Activated CD8-positive, alpha-beta T cell treated with anti-CD3 and anti-CD28 coated beads for 36 hours (primary cell): ENCODE data around the gene ADARB1. TPM values are rescaled to one million over a fixed set of nuclear protein-coding genes. Genes with fewer than 3 reads are reported as not detected.

ENCODE experiments used
- ATAC-seq: fragments of 200-7000 bp; cut with Tn5 transposase; one replicate; pipeline ENCODE4 v1.10.0; 2021; ENCODE audit warnings: mild to moderate bottlenecking, moderate library complexity
- CTCF ChIA-PET: fragments of 350-600 bp; sonication (Branson Sonifier 250); formaldehyde crosslinking; loops from one replicate; lab custom pipeline; 2021; ENCODE audit warnings: antibody characterized with exemption; lab: Charles Lee
- POLR2A ChIA-PET: fragments of 350-600 bp; sonication (Branson Sonifier 250); formaldehyde crosslinking; loops from one replicate; lab custom pipeline; 2021; ENCODE audit warnings: antibody characterized with exemption; lab: Charles Lee
- DNase-seq: peaks from one replicate; pipeline ENCODE4 v3.0.0-alpha.2; 2020
- H3K27ac Mint-ChIP-seq: one replicate; pipeline ENCODE4 v1.8.0; 2021; ENCODE audit warnings: mild to moderate bottlenecking, mixed read lengths
- H3K27me3 Mint-ChIP-seq: one replicate; pipeline ENCODE4 v1.8.0; 2021; ENCODE audit warnings: mixed read lengths
- H3K36me3 Mint-ChIP-seq: one replicate; pipeline ENCODE4 v1.8.0; 2021; ENCODE audit warnings: low read depth, mixed read lengths
- H3K4me1 Mint-ChIP-seq: one replicate; pipeline ENCODE4 v1.8.0; 2021; ENCODE audit warnings: low read depth, mixed read lengths
- H3K4me3 Mint-ChIP-seq: one replicate; pipeline ENCODE4 v1.8.0; 2021; ENCODE audit warnings: mild to moderate bottlenecking, moderate library complexity, mixed read lengths
- H3K9me3 Mint-ChIP-seq: one replicate; pipeline ENCODE4 v1.8.0; 2021; ENCODE audit warnings: mixed read lengths
- intact Hi-C: fragments of 100-400 bp; cut with micrococcal nuclease; formaldehyde crosslinking; loops from one replicate; pipeline ENCODE4 v1.10.0; 2022
- total RNA-seq, 2 experiments: library from RNA; stranded (reverse); gene quantifications; one replicate each; pipeline ENCODE4 v1.2.3, GENCODE V29; 2021
- TF ChIP-seq, protein P1 (sequence below): fragments of 200-600 bp; IDR thresholded peaks from one replicate; pipeline ENCODE4 v1.8.0; 2022; ENCODE audit warnings: antibody characterized with exemption, mild to moderate bottlenecking

Gene ADARB1
- total RNA-seq, 2 experiments from 2014 or later: 36.2 to 37.1 TPM

- peaks cover 28% of the 10 kb centered on the region for H3K36me3 Mint-ChIP-seq
- no peak overlapping the region for H3K4me3 Mint-ChIP-seq
- TF ChIP-seq, protein P1, sequence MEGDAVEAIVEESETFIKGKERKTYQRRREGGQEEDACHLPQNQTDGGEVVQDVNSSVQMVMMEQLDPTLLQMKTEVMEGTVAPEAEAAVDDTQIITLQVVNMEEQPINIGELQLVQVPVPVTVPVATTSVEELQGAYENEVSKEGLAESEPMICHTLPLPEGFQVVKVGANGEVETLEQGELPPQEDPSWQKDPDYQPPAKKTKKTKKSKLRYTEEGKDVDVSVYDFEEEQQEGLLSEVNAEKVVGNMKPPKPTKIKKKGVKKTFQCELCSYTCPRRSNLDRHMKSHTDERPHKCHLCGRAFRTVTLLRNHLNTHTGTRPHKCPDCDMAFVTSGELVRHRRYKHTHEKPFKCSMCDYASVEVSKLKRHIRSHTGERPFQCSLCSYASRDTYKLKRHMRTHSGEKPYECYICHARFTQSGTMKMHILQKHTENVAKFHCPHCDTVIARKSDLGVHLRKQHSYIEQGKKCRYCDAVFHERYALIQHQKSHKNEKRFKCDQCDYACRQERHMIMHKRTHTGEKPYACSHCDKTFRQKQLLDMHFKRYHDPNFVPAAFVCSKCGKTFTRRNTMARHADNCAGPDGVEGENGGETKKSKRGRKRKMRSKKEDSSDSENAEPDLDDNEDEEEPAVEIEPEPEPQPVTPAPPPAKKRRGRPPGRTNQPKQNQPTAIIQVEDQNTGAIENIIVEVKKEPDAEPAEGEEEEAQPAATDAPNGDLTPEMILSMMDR: no peak
- POLR2A ChIA-PET: no interaction called here
- CTCF ChIA-PET: no interaction called here
- DNase-seq (no peak), ATAC-seq (no peak)
- no peaks in the 10 kb centered on the region for H3K27me3 Mint-ChIP-seq
- intact Hi-C loops: no loop called here
- H3K9me3 Mint-ChIP-seq: peaks cover 11% of the 10 kb centered on the region
- peaks cover 3% of the 10 kb centered on the region for H3K4me1 Mint-ChIP-seq
- H3K27ac Mint-ChIP-seq: no peak overlapping the region
These were observed 145.1 kb downstream of the ADARB1 start for GRCh38 chr21:45219517-45219916.

DNA sequence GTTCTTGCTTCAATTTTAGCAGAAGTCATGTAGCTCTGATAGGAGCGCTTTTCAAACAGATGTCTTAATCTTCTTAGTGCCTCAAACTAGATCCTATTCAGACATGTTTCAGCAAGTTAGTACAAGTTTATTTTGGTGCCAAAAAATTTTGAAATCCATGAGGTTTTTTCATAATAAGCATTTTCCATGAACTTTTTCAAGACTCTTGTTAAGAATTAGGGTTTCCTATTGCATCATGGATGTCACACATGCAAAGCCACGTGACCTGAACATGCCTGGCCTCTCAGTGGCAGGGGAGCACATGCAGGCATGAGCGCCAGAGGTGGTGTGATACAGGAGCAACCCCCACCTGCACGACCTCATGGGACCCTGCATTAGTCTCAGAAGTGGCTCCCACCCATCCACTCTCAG lies 145.7 kb downstream of the ADARB1 start:
- Mint-ChIP-seq H3K4me3 (no peak overlapping the region), H3K9me3 (peaks cover 11% of the 10 kb centered on the region), H3K4me1 (peaks cover 6% of the 10 kb centered on the region), H3K27ac (no peak overlapping the region), H3K27me3 (no peaks in the 10 kb centered on the region), H3K36me3 (peaks cover 28% of the 10 kb centered on the region)
- DNase-seq: no peak
- CTCF ChIA-PET: no interaction called here
- ATAC-seq: no peak
- TF ChIP-seq, protein P1: no peak
- intact Hi-C loops: no loop called here
- POLR2A ChIA-PET: no interaction called here

- CTCF ChIA-PET: no interaction called here
- ATAC-seq: no peak
These were observed 146.5 kb downstream of the ADARB1 start for GRCh38 chr21:45220714-45221490.

GRCh38 chr21:45222001-45222400 lies 147.6 kb downstream of the ADARB1 start:
- Mint-ChIP-seq H3K4me3 (no peak overlapping the region), H3K9me3 (peaks cover 6% of the 10 kb centered on the region), H3K27me3 (no peaks in the 10 kb centered on the region), H3K27ac (no peak overlapping the region), H3K36me3 (peaks cover 20% of the 10 kb centered on the region), H3K4me1 (peaks cover 20% of the 10 kb centered on the region)
- no peak for ATAC-seq
- DNase-seq: no peak
- intact Hi-C loops: no loop called here
- ChIA-PET POLR2A (no interaction called here), CTCF (interaction anchor here (1.1 kb wide), 1 partner anchor 69 kb away, joined by 3 read pairs; no protein-coding TSS in a partner anchor)
- TF ChIP-seq, protein P1: no peak

More at GRCh38 chr21:45220714-45221490, 146.5 kb downstream of the ADARB1 start:
- TF ChIP-seq, protein P1: no peak
- no peak for DNase-seq
- H3K9me3 Mint-ChIP-seq: peaks cover 11% of the 10 kb centered on the region
- H3K4me3 Mint-ChIP-seq: no peak overlapping the region
- H3K27me3 Mint-ChIP-seq: no peaks in the 10 kb centered on the region
- peaks cover 28% of the 10 kb centered on the region for H3K36me3 Mint-ChIP-seq
- H3K4me1 Mint-ChIP-seq: peaks cover 9% of the 10 kb centered on the region
- intact Hi-C loops: no loop called here
- no peak overlapping the region for H3K27ac Mint-ChIP-seq
- POLR2A ChIA-PET: no interaction called here
